Nephron progenitor cell (in vitro differentiated cells): Measurements from ENCODE around the gene CNKSR1.

Experiments
- DNase-seq: peaks from one replicate; pipeline ENCODE4 v3.0.0; 2021
- H3K27ac Mint-ChIP-seq: 2 replicates; pipeline ENCODE4 v1.8.0; 2021; ENCODE audit warnings: mild to moderate bottlenecking, moderate library complexity, mixed read lengths
- H3K27me3 Mint-ChIP-seq: 2 replicates; pipeline ENCODE4 v1.8.0; 2021; ENCODE audit warnings: mild to moderate bottlenecking, low read depth, mixed read lengths; ENCODE audit not compliant: poor library complexity
- H3K36me3 Mint-ChIP-seq: 2 replicates; pipeline ENCODE4 v1.8.0; 2021; ENCODE audit warnings: low read depth, mixed read lengths
- H3K4me1 Mint-ChIP-seq: 2 replicates; pipeline ENCODE4 v1.8.0; 2021; ENCODE audit warnings: mixed read lengths
- H3K4me3 Mint-ChIP-seq: 2 replicates; pipeline ENCODE4 v1.8.0; 2021; ENCODE audit warnings: mild to moderate bottlenecking, moderate library complexity, mixed read lengths
- H3K9me3 Mint-ChIP-seq: 2 replicates; pipeline ENCODE4 v1.8.0; 2021; ENCODE audit warnings: mild to moderate bottlenecking, moderate library complexity, mixed read lengths
- TF ChIP-seq, protein P1 (sequence below): fragments of 200-600 bp; sonication (generic); IDR thresholded peaks from 2 replicates; pipeline ENCODE4 v1.5.0; 2021; ENCODE audit warnings: antibody characterized with exemption

Gene CNKSR1

DNA sequence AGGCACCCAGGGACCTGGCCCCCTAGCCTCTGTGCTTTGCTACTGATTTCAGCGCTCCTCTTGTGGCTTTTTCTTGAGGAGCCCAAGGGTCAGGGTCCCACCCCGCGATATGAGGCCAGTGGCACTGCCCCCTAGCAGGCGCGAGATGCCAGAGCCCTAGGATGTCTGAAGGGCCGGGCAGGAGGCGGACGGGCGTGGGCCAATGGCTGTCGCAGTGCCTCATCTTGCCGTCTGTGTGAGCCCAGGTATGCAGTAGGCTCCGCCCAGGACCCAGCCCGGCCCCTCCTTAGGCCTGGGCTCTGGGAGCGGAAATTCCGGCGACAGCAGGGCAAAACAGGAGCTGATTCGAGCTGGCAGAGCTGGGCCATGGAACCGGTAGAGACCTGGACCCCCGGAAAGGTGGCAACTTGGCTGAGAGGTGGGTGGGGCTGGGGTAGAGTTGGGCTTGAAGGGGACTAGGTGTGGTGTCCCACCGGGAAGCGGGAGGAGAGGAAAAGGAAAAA, at the start of gene CNKSR1:
Gene CNKSR1 (plus strand): TSS at position 310 of the 503 bp plus-strand sequence. CDS start 57 bp downstream, at position 367.
- H3K36me3 Mint-ChIP-seq = no peaks in the 10 kb centered on the region

GRCh38 chr1:26129778-26130177, 47.5 kb upstream of the CNKSR1 start:
- peaks cover 29% of the 10 kb centered on the region for H3K4me1 Mint-ChIP-seq
- H3K9me3 Mint-ChIP-seq = peaks cover 16% of the 10 kb centered on the region
- H3K4me3 Mint-ChIP-seq = no peak overlapping the region
- no peak overlapping the region for H3K27ac Mint-ChIP-seq
- TF ChIP-seq, protein P1, sequence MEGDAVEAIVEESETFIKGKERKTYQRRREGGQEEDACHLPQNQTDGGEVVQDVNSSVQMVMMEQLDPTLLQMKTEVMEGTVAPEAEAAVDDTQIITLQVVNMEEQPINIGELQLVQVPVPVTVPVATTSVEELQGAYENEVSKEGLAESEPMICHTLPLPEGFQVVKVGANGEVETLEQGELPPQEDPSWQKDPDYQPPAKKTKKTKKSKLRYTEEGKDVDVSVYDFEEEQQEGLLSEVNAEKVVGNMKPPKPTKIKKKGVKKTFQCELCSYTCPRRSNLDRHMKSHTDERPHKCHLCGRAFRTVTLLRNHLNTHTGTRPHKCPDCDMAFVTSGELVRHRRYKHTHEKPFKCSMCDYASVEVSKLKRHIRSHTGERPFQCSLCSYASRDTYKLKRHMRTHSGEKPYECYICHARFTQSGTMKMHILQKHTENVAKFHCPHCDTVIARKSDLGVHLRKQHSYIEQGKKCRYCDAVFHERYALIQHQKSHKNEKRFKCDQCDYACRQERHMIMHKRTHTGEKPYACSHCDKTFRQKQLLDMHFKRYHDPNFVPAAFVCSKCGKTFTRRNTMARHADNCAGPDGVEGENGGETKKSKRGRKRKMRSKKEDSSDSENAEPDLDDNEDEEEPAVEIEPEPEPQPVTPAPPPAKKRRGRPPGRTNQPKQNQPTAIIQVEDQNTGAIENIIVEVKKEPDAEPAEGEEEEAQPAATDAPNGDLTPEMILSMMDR = no peak
- peaks cover 12% of the 10 kb centered on the region for H3K27me3 Mint-ChIP-seq
- H3K36me3 Mint-ChIP-seq = peaks cover 6% of the 10 kb centered on the region
- DNase-seq = no peak

More for the DNA sequence above, at the start of gene CNKSR1:
- H3K27me3 Mint-ChIP-seq = no peaks in the 10 kb centered on the region
- TF ChIP-seq, protein P1 = no peak
- no peaks in the 10 kb centered on the region for H3K9me3 Mint-ChIP-seq
- peak within 1 kb of the TSS; percentile 67 for H3K4me3 Mint-ChIP-seq
- DNase-seq = no peak
- no peak within 1 kb of the TSS for H3K27ac Mint-ChIP-seq
- H3K4me1 Mint-ChIP-seq = peaks cover 29% of the 10 kb centered on the region

DNA sequence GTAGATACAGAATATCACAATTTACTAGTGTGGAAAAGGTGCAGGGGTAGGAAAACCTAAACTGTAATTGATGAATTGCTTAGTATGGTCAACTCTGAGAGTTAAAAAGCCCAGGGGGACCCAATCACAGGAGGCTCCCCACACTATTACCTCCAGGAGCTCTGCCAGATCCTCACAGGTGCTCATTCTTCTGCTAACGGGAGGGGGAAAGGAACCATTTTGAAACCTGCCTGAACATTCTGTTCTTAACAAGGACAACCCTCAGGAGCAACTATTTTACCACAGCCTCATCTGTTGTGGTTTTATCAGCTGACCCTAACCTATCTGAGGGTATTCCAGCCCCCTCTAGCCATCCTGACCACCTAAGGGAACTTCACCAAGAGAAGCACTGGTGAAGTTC, 46.6 kb upstream of the CNKSR1 start:
- peaks cover 27% of the 10 kb centered on the region for H3K4me1 Mint-ChIP-seq
- peaks cover 6% of the 10 kb centered on the region for H3K36me3 Mint-ChIP-seq
- H3K27me3 Mint-ChIP-seq = peaks cover 12% of the 10 kb centered on the region
- peaks cover 24% of the 10 kb centered on the region for H3K9me3 Mint-ChIP-seq
- no peak overlapping the region for H3K4me3 Mint-ChIP-seq
- no peak for DNase-seq
- no peak overlapping the region for H3K27ac Mint-ChIP-seq
- TF ChIP-seq, protein P1 = no peak

DNA sequence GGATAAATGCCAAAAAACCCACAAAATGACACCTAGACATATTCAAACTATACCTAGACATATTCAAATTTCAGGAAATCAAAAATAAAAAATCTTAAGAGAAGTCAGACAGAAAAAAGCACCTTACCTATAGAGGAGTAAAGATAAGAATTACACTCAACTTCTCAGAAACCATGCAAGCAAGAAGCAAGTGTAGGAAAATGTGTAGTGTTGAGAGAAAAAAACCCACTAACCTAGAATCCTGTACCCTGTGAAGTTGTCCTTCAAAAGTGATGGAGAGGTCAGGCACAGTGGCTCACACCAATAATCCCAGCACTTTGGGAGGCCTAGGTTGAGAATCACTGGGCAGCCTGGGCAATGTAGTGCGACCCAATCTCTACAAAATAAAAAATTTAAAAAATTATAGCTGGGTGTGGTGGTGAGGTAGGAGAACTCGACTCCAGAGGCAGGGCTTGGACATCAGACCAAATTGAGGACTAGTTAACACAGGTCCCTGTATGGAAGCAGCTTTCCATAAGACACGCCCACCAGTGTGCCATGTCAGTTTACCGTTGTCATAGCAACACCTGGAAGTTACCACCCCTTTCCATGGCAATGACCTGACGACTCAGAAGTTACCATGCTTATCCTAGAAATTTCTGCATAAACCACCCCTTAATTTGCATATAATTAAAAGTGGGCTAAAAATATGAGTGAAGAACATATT, 45.0 kb upstream of the CNKSR1 start:
- H3K9me3 Mint-ChIP-seq = peaks cover 29% of the 10 kb centered on the region
- TF ChIP-seq, protein P1 = no peak
- no peak overlapping the region for H3K27ac Mint-ChIP-seq
- H3K36me3 Mint-ChIP-seq = peaks cover 6% of the 10 kb centered on the region
- H3K4me3 Mint-ChIP-seq = no peak overlapping the region
- no peak for DNase-seq
- H3K4me1 Mint-ChIP-seq = peaks cover 16% of the 10 kb centered on the region
- peaks cover 12% of the 10 kb centered on the region for H3K27me3 Mint-ChIP-seq

DNA sequence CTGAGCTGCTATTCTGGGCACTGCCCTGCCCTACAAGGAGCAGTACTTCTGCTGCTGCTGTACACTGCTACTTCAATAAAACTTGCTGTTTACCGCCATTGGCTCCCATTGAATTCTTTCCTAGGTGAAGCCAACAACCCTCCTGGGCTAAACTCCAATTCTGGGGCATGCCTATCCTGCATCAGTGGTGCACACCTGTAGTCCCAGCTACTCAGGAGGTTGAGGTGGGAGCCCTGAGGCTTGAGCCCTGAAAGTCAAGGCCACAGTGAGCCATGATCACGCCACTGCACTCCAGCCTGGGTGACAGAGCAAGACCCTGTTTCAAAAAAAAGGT, 44.5 kb upstream of the CNKSR1 start:
- Mint-ChIP-seq H3K27ac (no peak overlapping the region), H3K27me3 (peaks cover 12% of the 10 kb centered on the region), H3K9me3 (peaks cover 29% of the 10 kb centered on the region), H3K36me3 (peaks cover 6% of the 10 kb centered on the region), H3K4me3 (no peak overlapping the region), H3K4me1 (peaks cover 11% of the 10 kb centered on the region)
- DNase-seq = no peak
- TF ChIP-seq, protein P1 = no peak

GRCh38 chr1:26134466-26134865, 42.8 kb upstream of the CNKSR1 start:
- no peak for DNase-seq
- TF ChIP-seq, protein P1 = no peak
- Mint-ChIP-seq H3K27ac (no peak overlapping the region), H3K9me3 (peaks cover 29% of the 10 kb centered on the region), H3K36me3 (peaks cover 6% of the 10 kb centered on the region), H3K4me1 (peaks cover 6% of the 10 kb centered on the region), H3K27me3 (peaks cover 9% of the 10 kb centered on the region), H3K4me3 (no peak overlapping the region)
